K562 (cell line): ENCODE measurements around the gene MCC. TPM values are rescaled to one million over a fixed set of nuclear protein-coding genes. Genes with fewer than 3 reads are reported as not detected.

ENCODE experiments used
- BHLHE40 ChIP-seq: IDR thresholded peaks from 2 replicates; pipeline ENCODE4 v1.6.1; 2011; ENCODE audit warnings: low read length, improper control_type of control experiment
- ELF2 ChIP-seq: fragments of 250-450 bp; sonication (Bioruptor Pico); IDR thresholded peaks from 2 replicates; pipeline ENCODE4 v1.5.0; 2021; ENCODE audit warnings: mild to moderate bottlenecking
- GABPB1 ChIP-seq: sonication (generic); formaldehyde crosslinking; IDR thresholded peaks from 2 replicates; pipeline ENCODE4 v1.8.0; 2022; ENCODE audit warnings: mild to moderate bottlenecking, missing genetic modification reagents
- GTF2B ChIP-seq: IDR thresholded peaks from 2 replicates; pipeline ENCODE4 v1.6.1; 2011; ENCODE audit not compliant: insufficient read length; ENCODE audit errors: extremely low read depth
- MTA1 ChIP-seq: fragments of 450-650 bp; IDR thresholded peaks from 2 replicates; pipeline ENCODE4 v1.6.1; 2017; ENCODE audit warnings: borderline replicate concordance
- MYC ChIP-seq, 2 experiments: fragments of 250-450 bp in 1 of 2; sonication (Bioruptor Pico) in 1 of 2; IDR thresholded peaks; 2 replicates each; pipeline versions ENCODE4 v1.5.1 to v1.6.1; 2012 to 2021; ENCODE audit warnings: low read depth in 2 of 2, borderline replicate concordance in 1 of 2, improper control_type of control experiment in 1 of 2, low read length in 1 of 2, mild to moderate bottlenecking in 1 of 2, moderate library complexity in 1 of 2
- NFATC3 ChIP-seq: fragments of 450-650 bp; IDR thresholded peaks from 2 replicates; pipeline ENCODE4 v1.6.1; 2017; ENCODE audit warnings: mild to moderate bottlenecking
- NFRKB ChIP-seq: fragments of 450-650 bp; IDR thresholded peaks from 2 replicates; pipeline ENCODE4 v1.6.1; 2016; ENCODE audit warnings: low read depth
- NRF1 ChIP-seq, 2 experiments: fragments of 450-650 bp; IDR thresholded peaks in 1 of 2; conservative IDR thresholded peaks in 1 of 2; 2 replicates each; pipeline ENCODE4 v1.6.1; 2014; ENCODE audit warnings: mild to moderate bottlenecking in 2 of 2
- PHB2 ChIP-seq: fragments of 450-650 bp; IDR thresholded peaks from 2 replicates; pipeline ENCODE4 v1.6.1; 2017; ENCODE audit warnings: low read depth
- POLR2B ChIP-seq: fragments of 450-650 bp; IDR thresholded peaks from 2 replicates; pipeline ENCODE4 v1.6.1; 2018; ENCODE audit warnings: low read depth; ENCODE audit not compliant: partially characterized antibody
- RHOXF2B ChIP-seq: fragments of 250-450 bp; sonication (Bioruptor Pico); conservative IDR thresholded peaks from 2 replicates; pipeline ENCODE4 v1.5.1; 2021
- SAP30 ChIP-seq: fragments of 200-600 bp; sonication (generic); IDR thresholded peaks from 2 replicates; pipeline ENCODE4 v1.6.1; 2012; ENCODE audit warnings: borderline replicate concordance, low read depth, mild to moderate bottlenecking, moderate library complexity, low read length, control low read depth, inconsistent platforms; ENCODE audit not compliant: insufficient read depth, poor library complexity, severe bottlenecking
- SIN3B ChIP-seq: fragments of 450-650 bp; IDR thresholded peaks from 2 replicates; pipeline ENCODE4 v1.6.1; 2017; ENCODE audit warnings: low read depth, mild to moderate bottlenecking, moderate library complexity
- SIRT6 ChIP-seq: IDR thresholded peaks from one replicate; pipeline ENCODE4 v1.6.1; 2012; ENCODE audit warnings: low read depth, mild to moderate bottlenecking, control low read depth, inconsistent platforms, low read length, moderate library complexity
- TAL1 ChIP-seq: fragments of 450-650 bp; IDR thresholded peaks from 2 replicates; pipeline ENCODE4 v1.6.1; 2016; ENCODE audit warnings: mild to moderate bottlenecking
- ZKSCAN1 ChIP-seq: fragments of 150-350 bp; IDR thresholded peaks from 2 replicates; pipeline ENCODE4 v1.6.1; 2016; ENCODE audit warnings: low read depth, low read length
- ZNF165 ChIP-seq: fragments of 250-450 bp; sonication (Bioruptor Pico); IDR thresholded peaks from 2 replicates; pipeline ENCODE4 v1.4.0; 2020; ENCODE audit warnings: borderline replicate concordance
- polyA plus RNA-seq, 8 experiments: library from polyadenylated mRNA; depleted of rRNA in 4 of 8; stranded (reverse) in 5 of 8; unstranded in 3 of 8; fragments of >200 nt; fragmentation: Nextera tagmentation in 2 of 8; fragmentation: Illumina TruSeq in 1 of 8; extraction: Ambion mirVana in 2 of 8; extraction: Trizol in 1 of 8; gene quantifications; 2 replicates each; pipeline versions ENCODE4 v1.2.1 to v1.2.3, GENCODE V29; 2011 to 2014; ENCODE audit warnings: inconsistent platforms in 1 of 8, missing spikeins in 1 of 8
- total RNA-seq, 7 experiments: library from RNA; depleted of rRNA in 6 of 7; stranded (reverse); fragments of >200 nt in 6 of 7; fragmentation: Illumina TruSeq in 2 of 7; extraction: Trizol in 2 of 7; gene quantifications; 2 replicates each; pipeline versions ENCODE4 v1.2.1 to v1.2.3, GENCODE V29; 2011 to 2021; ENCODE audit warnings: low replicate concordance in 1 of 7
- TF ChIP-seq, protein P1 (sequence below): fragments of 450-650 bp; IDR thresholded peaks from 2 replicates; pipeline ENCODE4 v1.6.1; 2016; ENCODE audit warnings: mild to moderate bottlenecking, moderate library complexity

The MCC gene
- total and polyA plus RNA-seq, 9 of the 15 experiments (the other 6 are each of a cell fraction or from before 2014, with no cell fraction given), result 0.04 to 0.24 (median 0.06) TPM; not detected in 1

DNA sequence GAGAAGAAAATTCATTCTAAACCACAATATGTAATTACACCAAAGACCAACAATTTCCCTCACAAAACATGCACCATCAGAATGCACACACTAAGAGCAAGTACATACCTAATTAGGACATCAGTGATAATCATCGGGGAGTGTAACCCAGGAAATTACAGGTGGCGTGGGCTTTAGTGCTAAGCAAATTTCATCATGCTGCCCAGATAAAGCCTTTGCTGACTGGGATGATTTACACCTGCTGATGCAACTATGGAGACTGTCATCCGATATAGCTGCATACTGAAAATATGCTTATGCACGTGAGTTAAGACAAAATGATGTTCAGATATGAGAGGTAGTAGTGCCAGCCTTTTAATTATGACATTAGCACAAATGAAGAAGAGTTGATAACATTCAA, 388.4 kb downstream of the MCC start (continued):
- TF ChIP-seq GTF2B (no peak), ELF2 (CRISPR knock-in tag) (no peak), ZKSCAN1 (no peak), SIN3B (no peak), GABPB1 (CRISPR knock-in tag) (no peak), NRF1 (conservative IDR thresholded peaks at IDR 0.05 in 1 of 2, IDR thresholded peaks at IDR 0.05 in 1 of 2) (no peak), PHB2 (no peak), BHLHE40 (peak; percentile 74), POLR2B (no peak), SAP30 (no peak), MTA1 (no peak), ZNF165 (CRISPR knock-in tag) (no peak), NFRKB (no peak), MYC (IDR thresholded peaks at IDR 0.05; ENCODE audit: low read depth, low read length) (peak; percentile 43; the same call in 1 of the 2 replicates), MYC (CRISPR knock-in tag; IDR thresholded peaks at IDR 0.05; ENCODE audit: borderline replicate concordance, low read depth) (no peak), TAL1 (no peak; the same call in 1 of the 2 replicates), RHOXF2B (CRISPR knock-in tag) (no peak), SIRT6 (no peak), NFATC3 (no peak)
- TF ChIP-seq, protein P1, sequence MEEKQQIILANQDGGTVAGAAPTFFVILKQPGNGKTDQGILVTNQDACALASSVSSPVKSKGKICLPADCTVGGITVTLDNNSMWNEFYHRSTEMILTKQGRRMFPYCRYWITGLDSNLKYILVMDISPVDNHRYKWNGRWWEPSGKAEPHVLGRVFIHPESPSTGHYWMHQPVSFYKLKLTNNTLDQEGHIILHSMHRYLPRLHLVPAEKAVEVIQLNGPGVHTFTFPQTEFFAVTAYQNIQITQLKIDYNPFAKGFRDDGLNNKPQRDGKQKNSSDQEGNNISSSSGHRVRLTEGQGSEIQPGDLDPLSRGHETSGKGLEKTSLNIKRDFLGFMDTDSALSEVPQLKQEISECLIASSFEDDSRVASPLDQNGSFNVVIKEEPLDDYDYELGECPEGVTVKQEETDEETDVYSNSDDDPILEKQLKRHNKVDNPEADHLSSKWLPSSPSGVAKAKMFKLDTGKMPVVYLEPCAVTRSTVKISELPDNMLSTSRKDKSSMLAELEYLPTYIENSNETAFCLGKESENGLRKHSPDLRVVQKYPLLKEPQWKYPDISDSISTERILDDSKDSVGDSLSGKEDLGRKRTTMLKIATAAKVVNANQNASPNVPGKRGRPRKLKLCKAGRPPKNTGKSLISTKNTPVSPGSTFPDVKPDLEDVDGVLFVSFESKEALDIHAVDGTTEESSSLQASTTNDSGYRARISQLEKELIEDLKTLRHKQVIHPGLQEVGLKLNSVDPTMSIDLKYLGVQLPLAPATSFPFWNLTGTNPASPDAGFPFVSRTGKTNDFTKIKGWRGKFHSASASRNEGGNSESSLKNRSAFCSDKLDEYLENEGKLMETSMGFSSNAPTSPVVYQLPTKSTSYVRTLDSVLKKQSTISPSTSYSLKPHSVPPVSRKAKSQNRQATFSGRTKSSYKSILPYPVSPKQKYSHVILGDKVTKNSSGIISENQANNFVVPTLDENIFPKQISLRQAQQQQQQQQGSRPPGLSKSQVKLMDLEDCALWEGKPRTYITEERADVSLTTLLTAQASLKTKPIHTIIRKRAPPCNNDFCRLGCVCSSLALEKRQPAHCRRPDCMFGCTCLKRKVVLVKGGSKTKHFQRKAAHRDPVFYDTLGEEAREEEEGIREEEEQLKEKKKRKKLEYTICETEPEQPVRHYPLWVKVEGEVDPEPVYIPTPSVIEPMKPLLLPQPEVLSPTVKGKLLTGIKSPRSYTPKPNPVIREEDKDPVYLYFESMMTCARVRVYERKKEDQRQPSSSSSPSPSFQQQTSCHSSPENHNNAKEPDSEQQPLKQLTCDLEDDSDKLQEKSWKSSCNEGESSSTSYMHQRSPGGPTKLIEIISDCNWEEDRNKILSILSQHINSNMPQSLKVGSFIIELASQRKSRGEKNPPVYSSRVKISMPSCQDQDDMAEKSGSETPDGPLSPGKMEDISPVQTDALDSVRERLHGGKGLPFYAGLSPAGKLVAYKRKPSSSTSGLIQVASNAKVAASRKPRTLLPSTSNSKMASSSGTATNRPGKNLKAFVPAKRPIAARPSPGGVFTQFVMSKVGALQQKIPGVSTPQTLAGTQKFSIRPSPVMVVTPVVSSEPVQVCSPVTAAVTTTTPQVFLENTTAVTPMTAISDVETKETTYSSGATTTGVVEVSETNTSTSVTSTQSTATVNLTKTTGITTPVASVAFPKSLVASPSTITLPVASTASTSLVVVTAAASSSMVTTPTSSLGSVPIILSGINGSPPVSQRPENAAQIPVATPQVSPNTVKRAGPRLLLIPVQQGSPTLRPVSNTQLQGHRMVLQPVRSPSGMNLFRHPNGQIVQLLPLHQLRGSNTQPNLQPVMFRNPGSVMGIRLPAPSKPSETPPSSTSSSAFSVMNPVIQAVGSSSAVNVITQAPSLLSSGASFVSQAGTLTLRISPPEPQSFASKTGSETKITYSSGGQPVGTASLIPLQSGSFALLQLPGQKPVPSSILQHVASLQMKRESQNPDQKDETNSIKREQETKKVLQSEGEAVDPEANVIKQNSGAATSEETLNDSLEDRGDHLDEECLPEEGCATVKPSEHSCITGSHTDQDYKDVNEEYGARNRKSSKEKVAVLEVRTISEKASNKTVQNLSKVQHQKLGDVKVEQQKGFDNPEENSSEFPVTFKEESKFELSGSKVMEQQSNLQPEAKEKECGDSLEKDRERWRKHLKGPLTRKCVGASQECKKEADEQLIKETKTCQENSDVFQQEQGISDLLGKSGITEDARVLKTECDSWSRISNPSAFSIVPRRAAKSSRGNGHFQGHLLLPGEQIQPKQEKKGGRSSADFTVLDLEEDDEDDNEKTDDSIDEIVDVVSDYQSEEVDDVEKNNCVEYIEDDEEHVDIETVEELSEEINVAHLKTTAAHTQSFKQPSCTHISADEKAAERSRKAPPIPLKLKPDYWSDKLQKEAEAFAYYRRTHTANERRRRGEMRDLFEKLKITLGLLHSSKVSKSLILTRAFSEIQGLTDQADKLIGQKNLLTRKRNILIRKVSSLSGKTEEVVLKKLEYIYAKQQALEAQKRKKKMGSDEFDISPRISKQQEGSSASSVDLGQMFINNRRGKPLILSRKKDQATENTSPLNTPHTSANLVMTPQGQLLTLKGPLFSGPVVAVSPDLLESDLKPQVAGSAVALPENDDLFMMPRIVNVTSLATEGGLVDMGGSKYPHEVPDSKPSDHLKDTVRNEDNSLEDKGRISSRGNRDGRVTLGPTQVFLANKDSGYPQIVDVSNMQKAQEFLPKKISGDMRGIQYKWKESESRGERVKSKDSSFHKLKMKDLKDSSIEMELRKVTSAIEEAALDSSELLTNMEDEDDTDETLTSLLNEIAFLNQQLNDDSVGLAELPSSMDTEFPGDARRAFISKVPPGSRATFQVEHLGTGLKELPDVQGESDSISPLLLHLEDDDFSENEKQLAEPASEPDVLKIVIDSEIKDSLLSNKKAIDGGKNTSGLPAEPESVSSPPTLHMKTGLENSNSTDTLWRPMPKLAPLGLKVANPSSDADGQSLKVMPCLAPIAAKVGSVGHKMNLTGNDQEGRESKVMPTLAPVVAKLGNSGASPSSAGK, result peak; percentile 16; the same call in 1 of the 2 replicates
